ENCODE results near the gene FKBP1B.

The FKBP1B gene

GRCh38 chr2:24019729-24020128, 29.8 kb upstream of the FKBP1B start:
- TF ChIP-seq TAF1 (IDR thresholded peaks at IDR 0.05; ENCODE audit: low read depth) (no peak), EP300 (IDR thresholded peaks at IDR 0.05; ENCODE audit: borderline replicate concordance) (no peak), CEBPB (IDR thresholded peaks at IDR 0.05) (no peak), CREB1 (IDR thresholded peaks at IDR 0.05; ENCODE audit: low read depth) (no peak), EGR1 (IDR thresholded peaks at IDR 0.05) (no peak), TEAD4 (IDR thresholded peaks at IDR 0.05) (no peak), ZBTB7A (IDR thresholded peaks at IDR 0.05; ENCODE audit: low read depth) (no peak), YY1 (IDR thresholded peaks at IDR 0.05; ENCODE audit: low read depth) (no peak), NFIC (IDR thresholded peaks at IDR 0.05) (no peak)
- TF ChIP-seq, protein P1, sequence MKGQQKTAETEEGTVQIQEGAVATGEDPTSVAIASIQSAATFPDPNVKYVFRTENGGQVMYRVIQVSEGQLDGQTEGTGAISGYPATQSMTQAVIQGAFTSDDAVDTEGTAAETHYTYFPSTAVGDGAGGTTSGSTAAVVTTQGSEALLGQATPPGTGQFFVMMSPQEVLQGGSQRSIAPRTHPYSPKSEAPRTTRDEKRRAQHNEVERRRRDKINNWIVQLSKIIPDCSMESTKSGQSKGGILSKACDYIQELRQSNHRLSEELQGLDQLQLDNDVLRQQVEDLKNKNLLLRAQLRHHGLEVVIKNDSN (IDR thresholded peaks at IDR 0.05), result no peak
- TF ChIP-seq, protein P2, sequence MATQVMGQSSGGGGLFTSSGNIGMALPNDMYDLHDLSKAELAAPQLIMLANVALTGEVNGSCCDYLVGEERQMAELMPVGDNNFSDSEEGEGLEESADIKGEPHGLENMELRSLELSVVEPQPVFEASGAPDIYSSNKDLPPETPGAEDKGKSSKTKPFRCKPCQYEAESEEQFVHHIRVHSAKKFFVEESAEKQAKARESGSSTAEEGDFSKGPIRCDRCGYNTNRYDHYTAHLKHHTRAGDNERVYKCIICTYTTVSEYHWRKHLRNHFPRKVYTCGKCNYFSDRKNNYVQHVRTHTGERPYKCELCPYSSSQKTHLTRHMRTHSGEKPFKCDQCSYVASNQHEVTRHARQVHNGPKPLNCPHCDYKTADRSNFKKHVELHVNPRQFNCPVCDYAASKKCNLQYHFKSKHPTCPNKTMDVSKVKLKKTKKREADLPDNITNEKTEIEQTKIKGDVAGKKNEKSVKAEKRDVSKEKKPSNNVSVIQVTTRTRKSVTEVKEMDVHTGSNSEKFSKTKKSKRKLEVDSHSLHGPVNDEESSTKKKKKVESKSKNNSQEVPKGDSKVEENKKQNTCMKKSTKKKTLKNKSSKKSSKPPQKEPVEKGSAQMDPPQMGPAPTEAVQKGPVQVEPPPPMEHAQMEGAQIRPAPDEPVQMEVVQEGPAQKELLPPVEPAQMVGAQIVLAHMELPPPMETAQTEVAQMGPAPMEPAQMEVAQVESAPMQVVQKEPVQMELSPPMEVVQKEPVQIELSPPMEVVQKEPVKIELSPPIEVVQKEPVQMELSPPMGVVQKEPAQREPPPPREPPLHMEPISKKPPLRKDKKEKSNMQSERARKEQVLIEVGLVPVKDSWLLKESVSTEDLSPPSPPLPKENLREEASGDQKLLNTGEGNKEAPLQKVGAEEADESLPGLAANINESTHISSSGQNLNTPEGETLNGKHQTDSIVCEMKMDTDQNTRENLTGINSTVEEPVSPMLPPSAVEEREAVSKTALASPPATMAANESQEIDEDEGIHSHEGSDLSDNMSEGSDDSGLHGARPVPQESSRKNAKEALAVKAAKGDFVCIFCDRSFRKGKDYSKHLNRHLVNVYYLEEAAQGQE (IDR thresholded peaks at IDR 0.05; ENCODE audit: low read depth), result no peak

DNA sequence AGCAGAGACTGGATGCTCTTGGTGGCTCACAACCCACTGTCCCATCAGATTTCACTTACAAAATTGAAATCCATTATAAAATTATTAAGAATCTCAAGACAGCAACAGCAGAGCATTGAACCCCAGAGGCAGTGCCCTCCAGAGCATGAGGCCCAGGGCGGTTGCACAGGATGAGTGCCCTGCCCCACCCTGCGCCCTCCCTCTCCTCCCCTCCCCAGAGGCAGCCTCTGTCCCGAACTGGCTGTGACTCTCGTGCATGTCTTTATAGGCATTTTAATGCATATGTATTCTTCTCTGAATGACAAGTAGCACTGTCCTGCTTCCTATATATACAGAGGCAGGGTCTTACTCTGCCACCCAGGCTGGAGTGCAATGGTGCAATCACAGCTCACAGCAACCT, 29.3 kb upstream of the FKBP1B start:
- TF ChIP-seq TEAD4 (IDR thresholded peaks at IDR 0.05) (no peak), ZBTB7A (IDR thresholded peaks at IDR 0.05; ENCODE audit: low read depth) (no peak), MAX (IDR thresholded peaks at IDR 0.05) (no peak), TCF12 (IDR thresholded peaks at IDR 0.05; ENCODE audit: low read depth) (no peak), YY1 (IDR thresholded peaks at IDR 0.05; ENCODE audit: low read depth) (no peak), CREB1 (IDR thresholded peaks at IDR 0.05; ENCODE audit: low read depth) (no peak), RAD21 (IDR thresholded peaks at IDR 0.05; ENCODE audit: low read depth) (no peak)

DNA sequence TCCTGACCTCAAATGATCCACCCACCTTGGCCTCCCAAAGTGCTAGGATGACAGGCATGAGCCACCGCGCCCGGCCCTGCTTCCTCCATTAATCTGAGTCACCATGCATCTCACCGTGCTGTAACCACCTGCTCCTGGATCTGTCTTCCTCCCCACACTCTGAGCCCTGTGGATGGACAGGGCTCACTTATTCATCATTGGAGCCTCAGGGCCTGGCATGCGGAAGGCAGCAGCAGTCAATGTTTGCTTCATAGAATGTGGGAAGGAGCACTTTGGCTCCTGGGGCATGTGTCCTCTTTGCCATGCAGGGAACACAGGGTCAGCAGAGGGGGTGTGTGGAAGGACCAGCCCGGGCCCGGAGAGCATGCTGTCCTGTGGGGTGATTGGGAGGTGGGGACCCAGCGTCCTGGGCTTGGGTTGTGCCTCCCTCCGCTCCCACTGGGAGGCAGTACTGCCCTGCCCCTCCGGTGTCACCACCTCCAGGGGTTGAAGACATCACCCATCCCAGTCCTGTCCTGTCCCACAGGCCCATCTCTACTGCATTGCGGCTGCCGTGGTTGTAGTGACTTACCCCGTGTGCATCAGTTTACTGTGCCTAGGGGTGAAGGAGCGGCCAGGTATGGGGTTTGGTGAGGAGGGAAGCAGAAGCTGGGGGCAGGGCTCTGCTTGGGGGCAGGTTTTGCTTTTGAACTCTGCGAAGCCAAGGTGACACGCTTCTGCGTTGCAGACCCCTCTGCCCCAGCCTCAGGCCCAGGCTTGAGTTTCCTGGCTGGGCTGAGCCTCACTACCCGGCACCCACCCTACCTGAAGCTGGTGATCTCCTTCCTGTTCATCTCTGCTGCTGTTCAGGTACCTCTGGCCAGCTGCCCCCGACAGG, 28.2 kb upstream of the FKBP1B start:
- TF ChIP-seq RAD21 (IDR thresholded peaks at IDR 0.05; ENCODE audit: low read depth) (peak; percentile 63), EGR1 (IDR thresholded peaks at IDR 0.05) (no peak)
- TF ChIP-seq, protein P2 (IDR thresholded peaks at IDR 0.05; ENCODE audit: low read depth), result no peak

DNA sequence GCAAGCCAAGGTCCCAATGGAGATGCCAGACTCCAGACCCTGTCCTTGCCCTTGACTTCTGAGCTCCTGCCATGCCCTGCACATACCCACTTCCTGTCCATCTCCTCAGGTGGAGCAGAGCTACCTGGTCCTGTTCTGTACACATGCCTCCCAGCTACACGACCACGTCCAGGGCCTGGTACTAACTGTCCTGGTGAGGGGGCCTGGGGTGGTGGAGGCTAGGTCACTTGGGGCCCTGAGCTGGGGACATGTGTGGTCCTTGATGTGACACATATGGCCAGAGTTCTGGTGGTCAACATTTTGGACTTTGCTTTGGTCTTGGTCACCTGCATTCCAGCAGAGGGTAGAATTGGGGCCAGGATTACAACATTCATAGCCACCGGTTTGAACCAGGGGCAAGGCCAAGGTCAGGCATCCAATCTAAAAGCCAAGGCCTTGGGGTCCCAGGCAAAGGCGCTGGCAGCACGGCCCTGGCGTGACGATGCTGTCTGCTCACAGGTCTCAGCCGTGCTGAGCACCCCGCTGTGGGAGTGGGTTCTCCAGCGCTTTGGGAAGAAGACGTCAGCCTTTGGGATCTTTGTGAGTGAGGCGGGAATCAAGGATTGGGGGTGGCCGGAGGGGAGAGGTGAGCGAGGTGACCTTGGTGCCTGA, 27.1 kb upstream of the FKBP1B start:
- TF ChIP-seq, protein P1 (IDR thresholded peaks at IDR 0.05), result no peak
- TF ChIP-seq CEBPB (IDR thresholded peaks at IDR 0.05), result no peak
- TF ChIP-seq EP300 (IDR thresholded peaks at IDR 0.05; ENCODE audit: borderline replicate concordance), result no peak
- TF ChIP-seq CREB1 (IDR thresholded peaks at IDR 0.05; ENCODE audit: low read depth), result no peak
- no peak for TF ChIP-seq YY1 (IDR thresholded peaks at IDR 0.05; ENCODE audit: low read depth)
- TF ChIP-seq RAD21 (IDR thresholded peaks at IDR 0.05; ENCODE audit: low read depth), result no peak
- no peak for TF ChIP-seq NFIC (IDR thresholded peaks at IDR 0.05)
- no peak for TF ChIP-seq TCF12 (IDR thresholded peaks at IDR 0.05; ENCODE audit: low read depth)
- TF ChIP-seq TAF1 (IDR thresholded peaks at IDR 0.05; ENCODE audit: low read depth), result no peak
- TF ChIP-seq MAX (IDR thresholded peaks at IDR 0.05), result no peak
- TF ChIP-seq ZBTB7A (IDR thresholded peaks at IDR 0.05; ENCODE audit: low read depth), result no peak
- TF ChIP-seq, protein P2 (IDR thresholded peaks at IDR 0.05; ENCODE audit: low read depth), result no peak
- TF ChIP-seq FOXM1 (IDR thresholded peaks at IDR 0.05; ENCODE audit: borderline replicate concordance, low read depth), result no peak
- TF ChIP-seq TEAD4 (IDR thresholded peaks at IDR 0.05), result no peak
- TF ChIP-seq EGR1 (IDR thresholded peaks at IDR 0.05), result no peak

All from Ishikawa (cell line).